Neuron (in vitro differentiated cells): ENCODE measurements around the gene ANKRD24.
"Not testable (repeated sequence)": the region's sequence is repeated elsewhere in the genome, so short reads cannot be mapped to it uniquely, and the experiment has no call there.

Experiments used
- H2AFZ ChIP-seq: one replicate; pipeline ENCODE4 v1.6.1; 2013; ENCODE audit warnings: low read depth, mild to moderate bottlenecking, inconsistent platforms, low read length, moderate library complexity
- H3K27me3 ChIP-seq: one replicate; pipeline ENCODE4 v1.6.1; 2013; ENCODE audit warnings: low read length; ENCODE audit not compliant: insufficient read depth
- H3K36me3 ChIP-seq: one replicate; pipeline ENCODE4 v1.6.1; 2013; ENCODE audit warnings: low read length; ENCODE audit not compliant: insufficient read depth
- H3K4me1 ChIP-seq: one replicate; pipeline ENCODE4 v1.6.1; 2013; ENCODE audit warnings: low read length; ENCODE audit not compliant: insufficient read depth
- H3K4me3 ChIP-seq: 2 replicates; pipeline ENCODE4 v1.5.1; 2013; ENCODE audit warnings: mild to moderate bottlenecking, low read length, moderate library complexity
- H3K9me3 ChIP-seq: one replicate; pipeline ENCODE4 v1.6.1; 2013; ENCODE audit warnings: low read length

ANKRD24 gene

GRCh38 chr19:4178990-4179389 lies 3.5 kb upstream of the ANKRD24 start:
- Histone ChIP-seq H3K4me3 (no peak overlapping the region), H3K36me3 (peaks cover 31% of the 10 kb centered on the region), H2AFZ (no peak overlapping the region)

GRCh38 chr19:4181053-4181508 lies 1.4 kb upstream of the ANKRD24 start:
- Histone ChIP-seq H3K4me1 (no peaks in the 10 kb centered on the region), H2AFZ (no peak overlapping the region), H3K36me3 (peaks cover 22% of the 10 kb centered on the region), H3K4me3 (peak overlapping the region; percentile 73), H3K9me3 (no peaks in the 10 kb centered on the region), H3K27me3 (no peaks in the 10 kb centered on the region)

More at GRCh38 chr19:4178990-4179389, 3.5 kb upstream of the ANKRD24 start:
- H3K9me3 ChIP-seq: no peaks in the 10 kb centered on the region
- H3K27me3 ChIP-seq: no peaks in the 10 kb centered on the region
- H3K4me1 ChIP-seq: no peaks in the 10 kb centered on the region

- Histone ChIP-seq H3K36me3 (peaks cover 14% of the 10 kb centered on the region), H3K4me1 (no peaks in the 10 kb centered on the region), H3K4me3 (no peak overlapping the region), H3K27me3 (no peaks in the 10 kb centered on the region), H2AFZ (no peak overlapping the region), H3K9me3 (no peaks in the 10 kb centered on the region)
Observed at GRCh38 chr19:4183967-4184717, 1.7 kb downstream of the ANKRD24 start.

GRCh38 chr19:4184718-4185352 lies 2.3 kb downstream of the ANKRD24 start:
- H2AFZ ChIP-seq: no peak overlapping the region
- peaks cover 9% of the 10 kb centered on the region for H3K36me3 ChIP-seq
- no peaks in the 10 kb centered on the region for H3K27me3 ChIP-seq
- no peaks in the 10 kb centered on the region for H3K4me1 ChIP-seq
- H3K4me3 ChIP-seq: no peak overlapping the region
- no peaks in the 10 kb centered on the region for H3K9me3 ChIP-seq

- no peak overlapping the region for H2AFZ ChIP-seq
- H3K4me1 ChIP-seq: no peaks in the 10 kb centered on the region
- peaks cover 3% of the 10 kb centered on the region for H3K36me3 ChIP-seq
- H3K27me3 ChIP-seq: no peaks in the 10 kb centered on the region
- no peaks in the 10 kb centered on the region for H3K9me3 ChIP-seq
- no peak overlapping the region for H3K4me3 ChIP-seq
Observed at GRCh38 chr19:4185413-4186086, 3.1 kb downstream of the ANKRD24 start.

- no peak overlapping the region for H3K4me3 ChIP-seq
- no peaks in the 10 kb centered on the region for H3K27me3 ChIP-seq
- H3K9me3 ChIP-seq: no peaks in the 10 kb centered on the region
- H2AFZ ChIP-seq: no peak overlapping the region
- H3K36me3 ChIP-seq: no peaks in the 10 kb centered on the region
- no peaks in the 10 kb centered on the region for H3K4me1 ChIP-seq
Observed at GRCh38 chr19:4186087-4186993, 3.9 kb downstream of the ANKRD24 start.

GRCh38 chr19:4187313-4188122 lies 5.0 kb downstream of the ANKRD24 start:
- Histone ChIP-seq H3K9me3 (no peaks in the 10 kb centered on the region), H3K4me3 (no peak overlapping the region), H3K36me3 (no peaks in the 10 kb centered on the region), H3K4me1 (no peaks in the 10 kb centered on the region), H2AFZ (no peak overlapping the region), H3K27me3 (no peaks in the 10 kb centered on the region)

GRCh38 chr19:4189641-4190040 lies 7.2 kb downstream of the ANKRD24 start:
- Histone ChIP-seq H3K27me3 (peaks cover 2% of the 10 kb centered on the region), H3K4me1 (no peaks in the 10 kb centered on the region), H3K4me3 (no peak overlapping the region), H3K9me3 (no peaks in the 10 kb centered on the region), H2AFZ (no peak overlapping the region), H3K36me3 (no peaks in the 10 kb centered on the region)

- H3K9me3 ChIP-seq, H3K27me3 ChIP-seq, H2AFZ ChIP-seq, H3K4me1 ChIP-seq, H3K4me3 ChIP-seq, H3K36me3 ChIP-seq: not testable (repeated sequence)
Observed at GRCh38 chr19:4192537-4192936, 10.0 kb downstream of the ANKRD24 start.

GRCh38 chr19:4194353-4194752 lies 11.9 kb downstream of the ANKRD24 start:
- no peak overlapping the region for H3K4me3 ChIP-seq
- no peaks in the 10 kb centered on the region for H3K36me3 ChIP-seq
- peaks cover 18% of the 10 kb centered on the region for H3K27me3 ChIP-seq
- peaks cover 2% of the 10 kb centered on the region for H3K9me3 ChIP-seq
- H2AFZ ChIP-seq: no peak overlapping the region
- H3K4me1 ChIP-seq: peaks cover 3% of the 10 kb centered on the region

GRCh38 chr19:4196009-4196408 lies 13.5 kb downstream of the ANKRD24 start:
- H3K9me3 ChIP-seq: peaks cover 2% of the 10 kb centered on the region
- peaks cover 3% of the 10 kb centered on the region for H3K4me1 ChIP-seq
- peaks cover 28% of the 10 kb centered on the region for H3K27me3 ChIP-seq
- H3K36me3 ChIP-seq: no peaks in the 10 kb centered on the region
- no peak overlapping the region for H2AFZ ChIP-seq
- H3K4me3 ChIP-seq: no peak overlapping the region

GRCh38 chr19:4196587-4197148 lies 14.2 kb downstream of the ANKRD24 start:
- H3K36me3 ChIP-seq: no peaks in the 10 kb centered on the region
- H2AFZ ChIP-seq: no peak overlapping the region
- peaks cover 2% of the 10 kb centered on the region for H3K9me3 ChIP-seq
- peaks cover 28% of the 10 kb centered on the region for H3K27me3 ChIP-seq
- no peak overlapping the region for H3K4me3 ChIP-seq
- H3K4me1 ChIP-seq: peaks cover 3% of the 10 kb centered on the region
